Gastroesophageal sphincter (tissue), 4 donors: ENCODE data around the gene KLF7. TPM values are rescaled to one million over a fixed set of nuclear protein-coding genes. Genes with fewer than 3 reads are reported as not detected.
A peak's percentile ranks its signal among the peaks of the same experiment; 100 is the strongest.

Experiments used
- ATAC-seq: fragments of 150-250 bp; one replicate; pipeline ENCODE4 v1.9.1; 2016; ENCODE audit warnings: mild to moderate bottlenecking, moderate library complexity
- H3K27ac ChIP-seq, 4 donors: fragments of 200-600 bp; sonication (generic) in 3 of 4; 1 replicate in 3 of 4; 2 replicates in 1 of 4; pipeline ENCODE4 v1.5.1; 2016 to 2019
- H3K27me3 ChIP-seq: fragments of 200-600 bp; sonication (generic); one replicate; pipeline ENCODE4 v1.5.1; 2019
- H3K36me3 ChIP-seq, 2 donors: fragments of 200-600 bp; sonication (generic); one replicate each; pipeline ENCODE4 v1.5.1; 2019; ENCODE audit warnings: control low read depth in 1 of 2
- H3K4me1 ChIP-seq, 3 donors: fragments of 200-600 bp; sonication (generic); 1 replicate in 2 of 3; 2 replicates in 1 of 3; pipeline ENCODE4 v1.5.1; 2016 to 2019; ENCODE audit warnings: control low read depth in 2 of 3
- H3K4me3 ChIP-seq, 2 donors: fragments of 200-600 bp; sonication (generic); one replicate each; pipeline ENCODE4 v1.5.1; 2019; ENCODE audit warnings: mild to moderate bottlenecking in 1 of 2, moderate library complexity in 1 of 2
- H3K9me3 ChIP-seq, 3 donors: fragments of 200-600 bp; sonication (generic); one replicate each; pipeline ENCODE4 v1.5.1; 2017 to 2019; ENCODE audit warnings: control low read depth in 2 of 3
- EP300 ChIP-seq: sonication (generic); formaldehyde crosslinking; IDR thresholded peaks from one replicate; pipeline ENCODE4 v1.6.1; 2017; ENCODE audit warnings: antibody characterized with exemption, mild to moderate bottlenecking
- POLR2A ChIP-seq, 2 donors: fragments of 450-650 bp; IDR thresholded peaks; one replicate each; pipeline ENCODE4 v1.6.1; 2017; ENCODE audit warnings: antibody characterized with exemption in 2 of 2, mild to moderate bottlenecking in 2 of 2, moderate library complexity in 1 of 2
- POLR2AphosphoS5 ChIP-seq: sonication (generic); formaldehyde crosslinking; IDR thresholded peaks from one replicate; pipeline ENCODE4 v1.6.1; 2017; ENCODE audit warnings: antibody characterized with exemption
- WGBS, 2 donors: methylation state at CpG; one replicate each; pipeline ENCODE4 v1.1.5; 2018; ENCODE audit warnings: low coverage in 1 of 2; 5-methylcytosine and 5-hydroxymethylcytosine counted together
- total RNA-seq, 4 donors: library from RNA; depleted of rRNA; stranded (reverse); fragments of >200 nt; gene quantifications; one replicate each; pipeline ENCODE4 v1.1.0, GENCODE V29; 2016
- TF ChIP-seq, protein P1 (sequence below), 4 experiments: fragments of 200-600 bp in 2 of 4; fragments of 450-650 bp in 2 of 4; sonication (generic) in 1 of 4; IDR thresholded peaks; one replicate each; pipeline ENCODE4 v1.5.1; 2017 to 2019; ENCODE audit warnings: antibody characterized with exemption in 4 of 4, mild to moderate bottlenecking in 2 of 4, moderate library complexity in 2 of 4

The KLF7 gene
- total RNA-seq, 4 donors from 2014 or later, result 30.7 to 59.3 (median 42.1) TPM

GRCh38 chr2:207156451-207157161, 9.1 kb downstream of the KLF7 start:
- TF ChIP-seq POLR2AphosphoS5 (no peak), EP300 (no peak), POLR2A (IDR thresholded peaks at IDR 0.05) (no peak)
- TF ChIP-seq, protein P1, sequence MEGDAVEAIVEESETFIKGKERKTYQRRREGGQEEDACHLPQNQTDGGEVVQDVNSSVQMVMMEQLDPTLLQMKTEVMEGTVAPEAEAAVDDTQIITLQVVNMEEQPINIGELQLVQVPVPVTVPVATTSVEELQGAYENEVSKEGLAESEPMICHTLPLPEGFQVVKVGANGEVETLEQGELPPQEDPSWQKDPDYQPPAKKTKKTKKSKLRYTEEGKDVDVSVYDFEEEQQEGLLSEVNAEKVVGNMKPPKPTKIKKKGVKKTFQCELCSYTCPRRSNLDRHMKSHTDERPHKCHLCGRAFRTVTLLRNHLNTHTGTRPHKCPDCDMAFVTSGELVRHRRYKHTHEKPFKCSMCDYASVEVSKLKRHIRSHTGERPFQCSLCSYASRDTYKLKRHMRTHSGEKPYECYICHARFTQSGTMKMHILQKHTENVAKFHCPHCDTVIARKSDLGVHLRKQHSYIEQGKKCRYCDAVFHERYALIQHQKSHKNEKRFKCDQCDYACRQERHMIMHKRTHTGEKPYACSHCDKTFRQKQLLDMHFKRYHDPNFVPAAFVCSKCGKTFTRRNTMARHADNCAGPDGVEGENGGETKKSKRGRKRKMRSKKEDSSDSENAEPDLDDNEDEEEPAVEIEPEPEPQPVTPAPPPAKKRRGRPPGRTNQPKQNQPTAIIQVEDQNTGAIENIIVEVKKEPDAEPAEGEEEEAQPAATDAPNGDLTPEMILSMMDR (IDR thresholded peaks at IDR 0.05), result no peak
- H3K4me1 ChIP-seq, result peaks cover 70 to 100% (median 85%) of the 10 kb centered on the region in 3 donors
- H3K27me3 ChIP-seq, result no peaks in the 10 kb centered on the region
- no peak for ATAC-seq
- H3K4me3 ChIP-seq, result no peak overlapping the region
- peak overlapping the region in 3 of 4 donors; percentile 6 to 100 (median 80) for H3K27ac ChIP-seq
- H3K36me3 ChIP-seq, result no peaks in the 10 kb centered on the region
- no peaks in the 10 kb centered on the region for H3K9me3 ChIP-seq
- 17 to 56% methylated on average over 1 to 5 of the region's 5 CpGs for WGBS, 2 donors

DNA sequence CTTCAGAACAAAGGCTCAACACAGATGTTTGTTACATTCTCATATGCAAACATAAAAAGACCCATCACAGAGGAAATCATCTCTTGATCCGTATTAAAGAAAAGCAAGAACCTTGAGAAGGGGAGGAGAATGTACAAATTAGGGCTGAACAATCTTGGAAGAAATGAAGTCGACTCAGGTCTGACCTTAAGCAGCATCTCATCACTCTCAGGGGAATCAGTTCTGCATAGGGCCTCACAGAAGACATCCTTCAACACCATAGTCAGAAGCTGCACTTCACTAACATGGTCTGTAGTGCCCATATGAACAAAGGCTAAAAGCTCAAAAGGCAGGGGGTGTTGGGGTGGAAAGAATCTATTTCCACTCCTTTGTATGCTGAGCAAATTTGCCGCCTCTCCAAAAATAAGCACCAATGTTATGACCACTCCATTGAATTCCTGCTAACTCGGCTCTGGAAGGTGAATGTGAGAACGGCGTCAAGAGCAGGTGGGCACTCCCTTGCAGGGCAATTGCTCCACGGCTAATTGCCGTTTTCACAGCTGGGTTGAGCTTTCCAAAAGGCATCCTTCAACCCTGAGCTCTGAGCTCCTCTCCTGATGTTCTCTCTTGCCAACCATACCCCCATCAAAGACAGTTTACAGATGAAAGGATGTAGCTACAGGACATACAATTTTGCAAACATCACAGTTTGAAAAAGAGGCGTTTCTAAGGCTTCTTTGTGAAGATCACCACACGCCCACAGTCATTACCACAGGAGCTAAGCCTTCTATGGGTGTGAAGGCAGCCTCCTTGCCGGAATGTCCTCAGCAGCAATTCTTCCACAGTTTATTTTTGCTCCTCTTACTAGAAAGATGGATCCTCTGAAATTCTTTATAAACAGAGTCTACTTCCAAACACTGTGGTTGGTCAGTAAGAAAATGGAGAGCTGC, 10.0 kb downstream of the KLF7 start:
- H3K27me3 ChIP-seq, result no peaks in the 10 kb centered on the region
- WGBS, 2 donors, result 48 to 69% methylated on average over 5 to 11 of the region's 11 CpGs
- no peaks in the 10 kb centered on the region for H3K9me3 ChIP-seq
- no peak overlapping the region for H3K4me3 ChIP-seq
- peaks cover 66 to 100% (median 82%) of the 10 kb centered on the region in 3 donors for H3K4me1 ChIP-seq
- ATAC-seq, result no peak
- H3K36me3 ChIP-seq, result no peaks in the 10 kb centered on the region
- TF ChIP-seq, protein P1 (IDR thresholded peaks at IDR 0.05), result no peak
- TF ChIP-seq POLR2A (IDR thresholded peaks at IDR 0.05), result no peak
- TF ChIP-seq POLR2AphosphoS5, result no peak
- no peak for TF ChIP-seq EP300
- peak overlapping the region in 3 of 4 donors; percentile 6 to 100 (median 80) for H3K27ac ChIP-seq

DNA sequence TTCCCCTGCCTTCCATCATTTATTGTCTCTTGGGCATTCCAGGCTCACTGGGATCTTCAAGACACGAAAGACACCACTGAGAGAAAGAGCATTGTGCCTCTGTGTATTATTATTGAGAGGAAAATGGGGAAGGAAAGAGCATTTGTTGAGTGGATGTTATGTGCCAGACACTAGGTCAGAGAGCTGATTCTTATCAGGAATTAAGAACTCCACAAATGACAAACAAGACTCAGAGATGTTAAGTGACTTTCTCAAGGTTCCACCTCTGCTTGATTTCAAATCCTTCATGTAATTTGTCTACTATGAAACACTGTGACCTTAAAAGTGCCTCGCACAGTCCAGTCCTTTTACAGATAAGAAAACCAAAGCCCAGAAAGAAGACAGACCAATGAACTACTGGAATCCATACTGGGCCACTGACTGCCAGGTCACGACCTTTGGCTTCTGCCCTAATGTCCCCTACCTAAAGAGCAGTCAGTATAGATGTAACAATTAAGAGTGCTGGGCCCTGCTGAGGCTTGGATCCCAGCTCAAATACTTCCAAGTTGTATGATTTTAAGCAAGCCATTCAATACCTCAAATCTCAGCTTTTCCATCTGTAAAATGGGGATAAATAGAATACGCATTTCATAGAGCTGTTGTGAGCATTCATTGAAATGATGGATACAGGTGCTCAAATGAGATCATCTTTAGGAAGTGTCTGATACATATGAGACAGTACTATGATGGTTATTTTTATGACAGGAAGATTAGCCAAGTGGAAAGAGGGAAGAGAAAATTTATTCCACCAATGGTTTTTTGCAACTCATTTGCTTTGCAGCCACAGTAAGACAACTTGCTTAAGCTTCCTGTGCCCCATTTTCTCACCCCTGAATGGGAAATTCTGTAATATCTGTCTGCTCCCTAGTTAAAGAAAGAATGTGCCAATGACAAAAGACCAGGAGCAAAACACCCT, 10.9 kb downstream of the KLF7 start:
- Histone ChIP-seq H3K4me3 (no peak overlapping the region), H3K36me3 (no peaks in the 10 kb centered on the region), H3K4me1 (peaks cover 67 to 100% (median 75%) of the 10 kb centered on the region in 3 donors), H3K27me3 (no peaks in the 10 kb centered on the region), H3K9me3 (no peaks in the 10 kb centered on the region), H3K27ac (peak overlapping the region in 3 of 4 donors; percentile 65 to 100 (median 80))
- WGBS, 2 donors, result 78 to 90% methylated on average over 3 to 4 of the region's 4 CpGs
- no peak for TF ChIP-seq POLR2A (IDR thresholded peaks at IDR 0.05)
- no peak for TF ChIP-seq POLR2AphosphoS5
- TF ChIP-seq, protein P1 (IDR thresholded peaks at IDR 0.05), result no peak
- TF ChIP-seq EP300, result no peak
- ATAC-seq, result no peak

GRCh38 chr2:207153266-207153975, 12.3 kb downstream of the KLF7 start:
- Histone ChIP-seq H3K4me3 (no peak overlapping the region), H3K27ac (peak overlapping the region; percentile 1 to 100 (median 72)), H3K36me3 (no peaks in the 10 kb centered on the region), H3K9me3 (no peaks in the 10 kb centered on the region), H3K27me3 (no peaks in the 10 kb centered on the region), H3K4me1 (peaks cover 68 to 100% (median 75%) of the 10 kb centered on the region in 3 donors)
- 20 to 45% methylated on average over 1 of the region's 1 CpG for WGBS, 2 donors
- no peak for TF ChIP-seq POLR2A (IDR thresholded peaks at IDR 0.05)
- TF ChIP-seq EP300, result no peak
- no peak for TF ChIP-seq POLR2AphosphoS5
- TF ChIP-seq, protein P1 (IDR thresholded peaks at IDR 0.05), result no peak
- ATAC-seq, result no peak
